ENCODE results near the gene ARHGAP26. TPM values are rescaled to one million over a fixed set of nuclear protein-coding genes. Genes with fewer than 3 reads are reported as not detected.

ARHGAP26 gene
- total RNA-seq, 1 experiment from 2014 or later, result 34.5 TPM

GRCh38 chr5:143105216-143105905 lies 335.2 kb downstream of the ARHGAP26 start:
- DNase-seq (ENCODE audit: low read depth, low spot score) (no peak), ATAC-seq (no peak)
- RAD21 ChIA-PET (ENCODE audit: low non-redundant PET in 1 of 2, low total read pairs in 2 of 2, uncharacterized antibody in 2 of 2, unreplicated experiment in 2 of 2), result interaction anchor here in 1 of 2 experiments (1.1 kb wide), 1 partner anchor 863 kb away, joined by 3 read pairs; no protein-coding TSS in a partner anchor
- Histone ChIP-seq H3K9me2 (ENCODE audit: insufficient read depth) (no peaks in the 10 kb centered on the region), H3K79me2 (ENCODE audit: insufficient read depth, low read length) (no peaks in the 10 kb centered on the region), H3K27ac (ENCODE audit: low read depth, low read length) (no peak overlapping the region), H3K9me3 (ENCODE audit: control insufficient read depth in 1 of 2, insufficient read depth in 1 of 2, low read depth in 1 of 2, low read length in 2 of 2) (no peaks in the 10 kb centered on the region), H3K4me3 (replicated peaks in 1 of 2; ENCODE audit: low read depth in 1 of 2, low read length in 2 of 2) (no peak overlapping the region), H3K9ac (ENCODE audit: low read length) (no peak overlapping the region), H3K36me3 (ENCODE audit: control insufficient read depth in 1 of 2, insufficient read depth in 2 of 2, low read length in 2 of 2) (no peaks in the 10 kb centered on the region), H2AFZ (ENCODE audit: low read depth, low read length, poor library complexity, severe bottlenecking) (no peak overlapping the region), H3K4me2 (ENCODE audit: low read length) (no peak overlapping the region), H4K20me1 (ENCODE audit: insufficient read depth) (no peaks in the 10 kb centered on the region), H3K4me1 (ENCODE audit: control insufficient read depth in 1 of 2, insufficient read depth in 2 of 2, low read length in 2 of 2) (peaks cover 7 to 14% of the 10 kb centered on the region in 2 experiments; a peak in 2 of 4 replicates), H3K27me3 (ENCODE audit: insufficient read depth, low read length) (no peaks in the 10 kb centered on the region)
- BruUV-seq (replicated peaks), result no TSS peak
- POLR2A ChIA-PET, result interaction anchor here (0.7 kb wide), 1 partner anchor 78 kb away, joined by 3 read pairs; no protein-coding TSS in a partner anchor
- intact Hi-C loops (cut with micrococcal nuclease), result loop anchor here (10.0 kb wide), 1 partner anchor 579 kb away; no protein-coding TSS in a partner anchor
- TF ChIP-seq EZH2 (IDR thresholded peaks at IDR 0.05) (no peak), CEBPB (IDR thresholded peaks at IDR 0.05; ENCODE audit: low read depth) (no peak), RAD21 (IDR thresholded peaks at IDR 0.05; ENCODE audit: low read depth) (no peak), JUND (IDR thresholded peaks at IDR 0.05) (no peak), POLR2AphosphoS5 (IDR thresholded peaks at IDR 0.05; ENCODE audit: low read depth, low read length) (no peak), SIN3A (IDR thresholded peaks at IDR 0.05; ENCODE audit: low read depth) (no peak), SP1 (IDR thresholded peaks at IDR 0.05; ENCODE audit: low read depth) (no peak), CBX3 (IDR thresholded peaks at IDR 0.05; ENCODE audit: low read depth) (no peak), ATF3 (IDR thresholded peaks at IDR 0.05) (no peak), ZFX (IDR thresholded peaks at IDR 0.05) (no peak), YY1 (IDR thresholded peaks at IDR 0.05; ENCODE audit: extremely low read depth, insufficient replicate concordance, low read depth, low read length) (no peak), FOSL1 (IDR thresholded peaks at IDR 0.05; ENCODE audit: low read depth) (no peak), CTCF (IDR thresholded peaks at IDR 0.05 in 2 of 3, conservative IDR thresholded peaks at IDR 0.05 in 1 of 3; ENCODE audit: borderline replicate concordance in 1 of 3, insufficient read depth in 1 of 3, low read depth in 2 of 3, low read length in 2 of 3) (no peak), SRF (IDR thresholded peaks at IDR 0.05; ENCODE audit: low read depth) (no peak), ELF1 (IDR thresholded peaks at IDR 0.05; ENCODE audit: borderline replicate concordance, low read depth) (no peak)
- CTCF ChIA-PET, result interaction anchor here (0.9 to 1.4 kb wide), 3 partner anchors 13 to 308 kb away, joined by 3 to 6 read pairs (median 5); partner anchors contain the start of gene NR3C1
